Left ventricle myocardium inferior (tissue), 1 donor: ENCODE results near the gene CCM2L. TPM values are rescaled to one million over a fixed set of nuclear protein-coding genes. Genes with fewer than 3 reads are reported as not detected.

Source experiments
- DNase-seq: peaks from one replicate; pipeline ENCODE4 v3.0.0-alpha.2; 2020
- H3K27ac ChIP-seq: fragments of 200-600 bp; replicated peaks from 2 replicates; pipeline ENCODE4 v1.8.0; 2021
- H3K27me3 ChIP-seq: fragments of 200-600 bp; 2 replicates; pipeline ENCODE4 v1.8.0; 2021; ENCODE audit warnings: low read depth
- H3K36me3 ChIP-seq: fragments of 200-600 bp; 2 replicates; pipeline ENCODE4 v1.8.0; 2021
- H3K4me1 ChIP-seq: fragments of 200-600 bp; 2 replicates; pipeline ENCODE4 v1.8.0; 2021
- H3K4me3 ChIP-seq: fragments of 200-600 bp; 2 replicates; pipeline ENCODE4 v1.8.0; 2021; ENCODE audit warnings: mild to moderate bottlenecking, moderate library complexity
- H3K9me3 ChIP-seq: fragments of 200-600 bp; replicated peaks from 2 replicates; pipeline ENCODE4 v1.8.0; 2021
- CTCF ChIP-seq: fragments of 200-600 bp; IDR thresholded peaks from 2 replicates; pipeline ENCODE4 v1.8.0; 2021; ENCODE audit warnings: antibody characterized with exemption, mild to moderate bottlenecking, borderline replicate concordance
- intact Hi-C: fragments of 100-400 bp; cut with micrococcal nuclease; formaldehyde crosslinking; loops from one replicate; pipeline ENCODE4 v1.11.0; 2022
- total RNA-seq: library from RNA; stranded (reverse); fragmentation: NEBNext Ultra II Directional; extraction: Animal tissue kit (Norgen Biotek cat#: 25700); gene quantifications from one replicate; pipeline ENCODE4 v1.2.1, GENCODE V29; 2021
- donor health status: DM: no; HTN: yes; CAD: no; lungs with severe emphysema.

CCM2L gene
- total RNA-seq, 1 donor from 2014 or later = 7.5 TPM

DNA sequence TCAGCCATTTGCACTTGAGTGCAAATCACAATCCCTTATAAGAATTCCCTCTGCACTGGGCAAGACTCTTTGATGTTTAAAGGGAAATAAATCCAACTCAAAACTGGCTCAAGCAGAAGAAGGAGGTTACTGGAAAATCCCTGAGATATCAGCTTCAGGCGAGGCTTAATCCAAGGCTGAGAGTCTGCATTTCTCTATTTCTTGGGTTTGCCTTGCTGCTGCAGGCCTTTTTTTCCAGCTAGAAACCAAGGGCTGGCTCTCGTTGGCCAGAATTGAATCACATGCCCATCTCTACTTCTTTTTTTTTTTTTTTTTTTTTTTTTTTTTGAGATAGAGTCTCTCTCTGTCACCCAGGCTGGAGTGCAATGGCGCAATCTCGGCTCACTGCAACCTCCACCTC, 53.5 kb downstream of the CCM2L start:
- TF ChIP-seq CTCF = no peak
- H3K27ac ChIP-seq = peak overlapping the region; percentile 38
- H3K27me3 ChIP-seq = peaks cover 90% of the 10 kb centered on the region
- H3K4me1 ChIP-seq = no peaks in the 10 kb centered on the region
- H3K36me3 ChIP-seq = no peaks in the 10 kb centered on the region
- no peak for DNase-seq
- no peaks in the 10 kb centered on the region for H3K9me3 ChIP-seq
- intact Hi-C loops = no loop called here
- no peak overlapping the region for H3K4me3 ChIP-seq

GRCh38 chr20:32064667-32065066, 54.4 kb downstream of the CCM2L start:
- TF ChIP-seq CTCF = no peak
- intact Hi-C loops = no loop called here
- DNase-seq = no peak
- peaks cover 88% of the 10 kb centered on the region for H3K27me3 ChIP-seq
- no peaks in the 10 kb centered on the region for H3K36me3 ChIP-seq
- H3K27ac ChIP-seq = no peak overlapping the region
- no peak overlapping the region for H3K4me3 ChIP-seq
- no peaks in the 10 kb centered on the region for H3K9me3 ChIP-seq
- H3K4me1 ChIP-seq = no peaks in the 10 kb centered on the region

DNA sequence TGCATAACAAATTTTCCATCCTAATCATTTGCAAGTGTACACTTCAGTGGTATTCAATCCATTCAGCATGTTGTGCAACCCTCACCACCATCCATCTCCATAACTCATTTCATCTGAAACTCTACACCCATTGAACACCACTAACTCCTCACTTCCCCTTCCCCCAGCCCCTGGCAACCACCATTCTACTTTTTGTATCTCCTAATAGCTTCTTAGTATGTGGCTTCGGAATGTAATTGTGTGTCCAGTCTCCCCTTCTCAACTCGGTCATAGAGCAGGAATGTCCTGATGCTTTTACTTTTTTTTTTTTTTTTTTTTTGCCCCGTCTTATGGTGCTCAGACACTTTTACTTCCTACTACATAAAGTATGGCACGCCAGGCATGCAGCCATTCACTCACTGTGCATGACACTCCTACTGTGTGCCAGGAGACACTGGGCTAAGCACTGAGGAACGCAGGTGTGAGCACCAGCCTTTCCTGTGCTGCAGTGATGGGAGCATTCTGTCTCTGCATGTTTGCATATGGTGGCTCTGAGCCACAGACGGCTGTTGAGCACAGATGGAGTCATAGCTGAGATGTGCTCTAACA, 57.1 kb downstream of the CCM2L start:
- Histone ChIP-seq H3K36me3 (no peaks in the 10 kb centered on the region), H3K4me1 (no peaks in the 10 kb centered on the region), H3K27ac (no peak overlapping the region), H3K4me3 (no peak overlapping the region), H3K9me3 (no peaks in the 10 kb centered on the region), H3K27me3 (peaks cover 61% of the 10 kb centered on the region)
- intact Hi-C loops = no loop called here
- DNase-seq = no peak
- TF ChIP-seq CTCF = no peak

DNA sequence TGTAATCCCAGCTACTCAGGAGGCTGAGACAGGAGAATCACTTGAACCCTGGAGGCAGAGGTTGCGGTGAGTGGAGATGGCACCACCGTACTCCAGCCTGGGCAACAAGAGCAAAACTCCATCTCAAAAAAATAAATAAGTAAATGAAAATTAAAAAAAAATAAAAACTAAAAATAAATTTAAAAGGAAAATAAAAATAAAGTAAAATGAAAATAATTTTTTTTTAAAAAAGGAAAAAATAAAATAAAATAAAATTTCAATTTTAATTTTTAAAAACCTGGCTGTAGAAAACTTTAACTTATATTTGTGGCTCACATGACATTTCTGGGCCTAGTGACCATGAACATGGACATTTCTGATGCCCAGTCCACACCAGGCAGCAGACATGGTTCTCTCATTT, 57.9 kb downstream of the CCM2L start:
- H3K27me3 ChIP-seq = peaks cover 53% of the 10 kb centered on the region
- TF ChIP-seq CTCF = no peak
- H3K27ac ChIP-seq = no peak overlapping the region
- no peak overlapping the region for H3K4me3 ChIP-seq
- H3K9me3 ChIP-seq = no peaks in the 10 kb centered on the region
- DNase-seq = no peak
- no peaks in the 10 kb centered on the region for H3K36me3 ChIP-seq
- intact Hi-C loops = no loop called here
- H3K4me1 ChIP-seq = no peaks in the 10 kb centered on the region

GRCh38 chr20:32069711-32070110, 59.5 kb downstream of the CCM2L start:
- TF ChIP-seq CTCF = no peak
- Histone ChIP-seq H3K4me1 (no peaks in the 10 kb centered on the region), H3K9me3 (no peaks in the 10 kb centered on the region), H3K4me3 (no peak overlapping the region), H3K27me3 (peaks cover 46% of the 10 kb centered on the region), H3K27ac (no peak overlapping the region), H3K36me3 (no peaks in the 10 kb centered on the region)
- intact Hi-C loops = no loop called here
- DNase-seq = no peak
